Gastroesophageal sphincter (tissue), 4 donors: Measurements from ENCODE around the gene TRIML1. TPM values are rescaled to one million over a fixed set of nuclear protein-coding genes. Genes with fewer than 3 reads are reported as not detected.

Source experiments
- ATAC-seq: fragments of 150-250 bp; one replicate; pipeline ENCODE4 v1.9.1; 2016; ENCODE audit warnings: mild to moderate bottlenecking, moderate library complexity
- H3K27ac ChIP-seq, 4 donors: fragments of 200-600 bp; sonication (generic) in 3 of 4; 1 replicate in 3 of 4; 2 replicates in 1 of 4; pipeline ENCODE4 v1.5.1; 2016 to 2019
- H3K27me3 ChIP-seq: fragments of 200-600 bp; sonication (generic); one replicate; pipeline ENCODE4 v1.5.1; 2019
- H3K36me3 ChIP-seq, 2 donors: fragments of 200-600 bp; sonication (generic); one replicate each; pipeline ENCODE4 v1.5.1; 2019; ENCODE audit warnings: control low read depth in 1 of 2
- H3K4me1 ChIP-seq, 3 donors: fragments of 200-600 bp; sonication (generic); 1 replicate in 2 of 3; 2 replicates in 1 of 3; pipeline ENCODE4 v1.5.1; 2016 to 2019; ENCODE audit warnings: control low read depth in 2 of 3
- H3K4me3 ChIP-seq, 2 donors: fragments of 200-600 bp; sonication (generic); one replicate each; pipeline ENCODE4 v1.5.1; 2019; ENCODE audit warnings: mild to moderate bottlenecking in 1 of 2, moderate library complexity in 1 of 2
- H3K9me3 ChIP-seq, 3 donors: fragments of 200-600 bp; sonication (generic); one replicate each; pipeline ENCODE4 v1.5.1; 2017 to 2019; ENCODE audit warnings: control low read depth in 2 of 3
- EP300 ChIP-seq: sonication (generic); formaldehyde crosslinking; IDR thresholded peaks from one replicate; pipeline ENCODE4 v1.6.1; 2017; ENCODE audit warnings: antibody characterized with exemption, mild to moderate bottlenecking
- POLR2A ChIP-seq, 2 donors: fragments of 450-650 bp; IDR thresholded peaks; one replicate each; pipeline ENCODE4 v1.6.1; 2017; ENCODE audit warnings: antibody characterized with exemption in 2 of 2, mild to moderate bottlenecking in 2 of 2, moderate library complexity in 1 of 2
- POLR2AphosphoS5 ChIP-seq: sonication (generic); formaldehyde crosslinking; IDR thresholded peaks from one replicate; pipeline ENCODE4 v1.6.1; 2017; ENCODE audit warnings: antibody characterized with exemption
- WGBS, 2 donors: methylation state at CpG; one replicate each; pipeline ENCODE4 v1.1.5; 2018; ENCODE audit warnings: low coverage in 1 of 2; 5-methylcytosine and 5-hydroxymethylcytosine counted together
- total RNA-seq, 4 donors: library from RNA; depleted of rRNA; stranded (reverse); fragments of >200 nt; gene quantifications; one replicate each; pipeline ENCODE4 v1.1.0, GENCODE V29; 2016
- TF ChIP-seq, protein P1 (sequence below), 4 experiments: fragments of 200-600 bp in 2 of 4; fragments of 450-650 bp in 2 of 4; sonication (generic) in 1 of 4; IDR thresholded peaks; one replicate each; pipeline ENCODE4 v1.5.1; 2017 to 2019; ENCODE audit warnings: antibody characterized with exemption in 4 of 4, mild to moderate bottlenecking in 2 of 4, moderate library complexity in 2 of 4

TRIML1 gene
- total RNA-seq, 4 donors from 2014 or later: not detected

DNA sequence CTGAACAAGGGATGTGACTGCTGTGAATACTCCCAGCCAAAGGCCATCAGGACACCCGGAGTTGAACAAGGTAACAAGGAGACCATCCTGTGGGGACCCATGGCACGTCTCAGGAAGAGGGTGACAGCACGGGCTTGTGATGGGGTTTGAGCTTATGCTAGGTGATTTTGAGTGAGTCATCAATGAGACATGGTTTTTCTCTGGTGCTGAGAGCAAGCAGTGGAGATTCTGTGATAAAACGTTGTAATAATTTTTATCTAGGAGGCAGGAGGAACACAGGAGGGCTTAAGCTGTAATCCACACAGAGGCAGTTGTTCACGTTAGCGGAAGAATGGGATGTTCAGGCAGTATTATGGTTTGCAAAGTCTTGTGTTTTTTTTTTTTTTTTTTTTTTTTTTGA is 36.0 kb downstream of the TRIML1 start:
- no peak overlapping the region for H3K4me3 ChIP-seq
- ATAC-seq: no peak
- H3K27ac ChIP-seq: no peak overlapping the region
- no peaks in the 10 kb centered on the region for H3K36me3 ChIP-seq
- H3K4me1 ChIP-seq: no peaks in the 10 kb centered on the region
- H3K27me3 ChIP-seq: no peaks in the 10 kb centered on the region
- no peaks in the 10 kb centered on the region for H3K9me3 ChIP-seq
- WGBS, 2 donors: 85 to 93% methylated on average over 3 to 5 of the region's 6 CpGs
- TF ChIP-seq EP300: no peak
- TF ChIP-seq POLR2A (IDR thresholded peaks at IDR 0.05): no peak
- TF ChIP-seq, protein P1, sequence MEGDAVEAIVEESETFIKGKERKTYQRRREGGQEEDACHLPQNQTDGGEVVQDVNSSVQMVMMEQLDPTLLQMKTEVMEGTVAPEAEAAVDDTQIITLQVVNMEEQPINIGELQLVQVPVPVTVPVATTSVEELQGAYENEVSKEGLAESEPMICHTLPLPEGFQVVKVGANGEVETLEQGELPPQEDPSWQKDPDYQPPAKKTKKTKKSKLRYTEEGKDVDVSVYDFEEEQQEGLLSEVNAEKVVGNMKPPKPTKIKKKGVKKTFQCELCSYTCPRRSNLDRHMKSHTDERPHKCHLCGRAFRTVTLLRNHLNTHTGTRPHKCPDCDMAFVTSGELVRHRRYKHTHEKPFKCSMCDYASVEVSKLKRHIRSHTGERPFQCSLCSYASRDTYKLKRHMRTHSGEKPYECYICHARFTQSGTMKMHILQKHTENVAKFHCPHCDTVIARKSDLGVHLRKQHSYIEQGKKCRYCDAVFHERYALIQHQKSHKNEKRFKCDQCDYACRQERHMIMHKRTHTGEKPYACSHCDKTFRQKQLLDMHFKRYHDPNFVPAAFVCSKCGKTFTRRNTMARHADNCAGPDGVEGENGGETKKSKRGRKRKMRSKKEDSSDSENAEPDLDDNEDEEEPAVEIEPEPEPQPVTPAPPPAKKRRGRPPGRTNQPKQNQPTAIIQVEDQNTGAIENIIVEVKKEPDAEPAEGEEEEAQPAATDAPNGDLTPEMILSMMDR (IDR thresholded peaks at IDR 0.05): no peak
- TF ChIP-seq POLR2AphosphoS5: no peak

DNA sequence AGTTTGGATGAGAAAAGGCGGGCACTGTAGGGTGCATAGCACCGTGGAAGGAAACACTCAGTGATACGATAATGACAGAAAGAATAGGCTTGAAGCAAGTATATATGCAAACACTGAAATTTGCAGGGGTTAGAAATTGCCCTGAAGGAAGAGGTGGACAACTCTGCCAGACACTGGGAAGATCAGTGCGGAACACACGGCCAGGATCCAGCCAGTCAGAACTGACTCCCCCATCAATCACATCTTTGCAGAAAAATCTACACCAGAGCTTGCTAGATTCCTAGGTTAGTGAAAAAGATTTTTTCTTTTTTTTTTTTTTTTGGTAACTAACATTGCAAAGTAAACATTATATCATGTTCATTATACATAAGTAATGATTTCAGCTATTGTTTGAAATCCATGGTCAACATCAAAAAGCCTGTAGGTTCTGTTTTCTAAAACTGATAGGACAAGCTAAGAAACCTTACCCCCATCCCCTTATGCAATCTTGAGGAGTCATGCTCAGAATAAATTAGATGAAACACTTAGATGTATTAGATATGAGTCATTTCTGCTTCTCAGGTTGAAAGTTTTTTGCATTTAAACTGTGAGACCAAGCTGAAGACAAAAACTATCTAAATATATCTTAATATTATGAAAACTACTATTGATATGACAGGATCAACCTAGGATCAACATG is 38.9 kb downstream of the TRIML1 start:
- 67 to 80% methylated on average over 3 to 5 of the region's 5 CpGs for WGBS, 2 donors
- H3K9me3 ChIP-seq: no peaks in the 10 kb centered on the region
- H3K27me3 ChIP-seq: no peaks in the 10 kb centered on the region
- H3K36me3 ChIP-seq: no peaks in the 10 kb centered on the region
- no peak overlapping the region for H3K4me3 ChIP-seq
- no peak for ATAC-seq
- H3K4me1 ChIP-seq: no peaks in the 10 kb centered on the region
- no peak overlapping the region for H3K27ac ChIP-seq
- TF ChIP-seq EP300 (no peak), POLR2AphosphoS5 (no peak), POLR2A (IDR thresholded peaks at IDR 0.05) (no peak)
- TF ChIP-seq, protein P1 (IDR thresholded peaks at IDR 0.05): no peak

DNA sequence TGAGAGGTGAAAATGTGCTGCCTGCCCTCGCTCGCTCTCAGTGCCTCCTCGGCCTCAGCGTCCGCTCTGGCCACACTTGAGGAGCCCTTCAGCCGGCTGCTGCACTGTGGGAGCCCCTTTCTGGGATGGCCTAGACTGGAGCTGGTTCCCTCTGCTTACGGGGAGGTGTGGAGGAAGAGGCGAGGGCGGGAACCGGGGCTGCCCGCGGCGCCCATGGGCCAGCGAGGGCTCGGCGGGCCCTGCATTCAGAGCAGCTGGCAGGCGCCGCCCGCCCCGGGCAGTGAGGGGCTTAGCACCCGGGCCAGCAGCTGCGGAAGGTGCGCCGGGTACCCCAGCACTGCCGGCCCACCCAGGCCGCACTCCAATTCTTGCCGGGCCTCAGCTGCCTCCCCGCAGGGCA is 39.6 kb downstream of the TRIML1 start:
- WGBS, 2 donors: 95% methylated on average over 4 of the region's 28 CpGs; no CpG with 5 or more reads in 1 of the 2 donors
- no peak overlapping the region for H3K27ac ChIP-seq
- H3K36me3 ChIP-seq: no peaks in the 10 kb centered on the region
- H3K4me1 ChIP-seq: no peaks in the 10 kb centered on the region
- H3K27me3 ChIP-seq: no peaks in the 10 kb centered on the region
- no peaks in the 10 kb centered on the region for H3K9me3 ChIP-seq
- ATAC-seq: no peak
- no peak for TF ChIP-seq POLR2A (IDR thresholded peaks at IDR 0.05)
- TF ChIP-seq, protein P1 (IDR thresholded peaks at IDR 0.05): no peak
- TF ChIP-seq POLR2AphosphoS5: no peak
- TF ChIP-seq EP300: no peak
- H3K4me3 ChIP-seq: no peak overlapping the region

DNA sequence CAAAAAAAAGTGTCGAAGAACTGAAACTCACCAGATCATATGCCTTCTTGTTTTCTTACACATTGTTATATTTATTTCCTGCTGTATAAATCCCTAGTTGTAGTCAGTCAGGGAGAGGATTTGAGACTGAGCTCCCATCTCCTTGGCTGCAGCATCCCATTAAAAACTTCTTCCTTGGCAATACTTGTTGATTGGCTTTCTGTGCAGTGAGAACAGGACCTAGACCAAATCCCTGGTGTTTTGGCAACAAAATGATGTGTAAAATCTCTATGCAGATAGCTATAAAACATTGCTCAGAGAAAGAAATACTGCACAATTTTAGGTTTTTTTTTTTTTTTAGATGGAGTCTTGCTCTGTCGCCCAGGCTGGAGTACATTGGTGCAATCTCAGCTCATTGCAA is 47.9 kb downstream of the TRIML1 start:
- Histone ChIP-seq H3K4me1 (peaks cover 0 to 7% (median 0%) of the 10 kb centered on the region in 3 donors), H3K9me3 (no peaks in the 10 kb centered on the region), H3K27ac (no peak overlapping the region), H3K27me3 (no peaks in the 10 kb centered on the region), H3K4me3 (no peak overlapping the region), H3K36me3 (no peaks in the 10 kb centered on the region)
- ATAC-seq: no peak
- WGBS, 2 donors: 84 to 92% methylated on average over 2 of the region's 2 CpGs
- TF ChIP-seq EP300: no peak
- TF ChIP-seq POLR2A (IDR thresholded peaks at IDR 0.05): no peak
- TF ChIP-seq POLR2AphosphoS5: no peak
- TF ChIP-seq, protein P1 (IDR thresholded peaks at IDR 0.05): no peak

DNA sequence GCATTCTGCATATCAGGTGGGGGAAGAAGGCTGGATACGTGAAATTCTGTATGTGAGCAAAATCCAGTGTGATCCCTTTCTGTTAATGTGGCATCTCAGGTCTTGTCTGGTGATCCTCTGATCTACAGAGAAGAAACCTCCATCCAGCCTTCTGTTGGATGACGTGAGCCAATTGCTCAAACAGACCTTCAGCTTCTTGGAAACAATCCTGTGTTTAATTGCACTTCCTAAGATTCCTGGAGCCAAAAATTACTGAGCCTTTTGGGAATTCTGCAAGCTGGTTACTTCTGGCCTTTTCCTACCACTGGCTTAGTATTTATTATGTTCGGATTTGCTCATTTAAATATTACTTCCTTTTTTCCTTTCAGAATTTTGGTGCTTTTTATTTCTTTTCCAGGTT is 51.2 kb downstream of the TRIML1 start:
- no peaks in the 10 kb centered on the region for H3K36me3 ChIP-seq
- no peaks in the 10 kb centered on the region for H3K9me3 ChIP-seq

More for the DNA sequence above, 51.2 kb downstream of the TRIML1 start:
- H3K4me3 ChIP-seq: no peak overlapping the region
- WGBS, 2 donors: 32 to 49% methylated on average over 2 to 3 of the region's 3 CpGs
- H3K27ac ChIP-seq: no peak overlapping the region
- peaks cover 0 to 7% (median 0%) of the 10 kb centered on the region in 3 donors for H3K4me1 ChIP-seq
- no peak for ATAC-seq
- H3K27me3 ChIP-seq: no peaks in the 10 kb centered on the region
- TF ChIP-seq POLR2AphosphoS5: no peak
- no peak for TF ChIP-seq EP300
- TF ChIP-seq POLR2A (IDR thresholded peaks at IDR 0.05): no peak
- TF ChIP-seq, protein P1 (IDR thresholded peaks at IDR 0.05): no peak
